ENCODE results near the gene B3GNT7.
"Not testable (repeated sequence)": the region's sequence is repeated elsewhere in the genome, so short reads cannot be mapped to it uniquely, and the experiment has no call there.

The B3GNT7 gene

GRCh38 chr2:231385429-231385828, 10.1 kb upstream of the B3GNT7 start:
- no peak for DNase-seq (ENCODE audit: low spot score)

DNA sequence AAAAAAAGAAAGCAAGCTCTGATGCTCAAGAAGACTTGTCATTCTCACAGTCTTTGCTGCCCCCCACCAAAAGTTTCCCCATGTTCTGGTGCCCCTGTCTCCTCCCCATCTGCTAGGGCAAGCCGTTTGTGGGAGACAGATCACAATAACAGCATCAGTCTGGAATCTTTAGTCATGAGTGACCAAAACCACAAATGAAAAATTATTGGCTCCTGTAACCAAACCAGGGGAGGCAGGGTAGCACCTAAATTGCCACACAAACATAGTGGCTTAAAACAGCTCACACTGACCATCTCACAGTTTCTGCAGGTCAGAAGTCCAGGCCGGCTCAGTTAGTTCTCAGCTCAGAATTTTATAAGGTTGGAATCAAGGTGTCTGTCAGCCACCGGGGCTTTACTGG, 9.1 kb upstream of the B3GNT7 start:
- no peak for DNase-seq (ENCODE audit: low spot score)

DNA sequence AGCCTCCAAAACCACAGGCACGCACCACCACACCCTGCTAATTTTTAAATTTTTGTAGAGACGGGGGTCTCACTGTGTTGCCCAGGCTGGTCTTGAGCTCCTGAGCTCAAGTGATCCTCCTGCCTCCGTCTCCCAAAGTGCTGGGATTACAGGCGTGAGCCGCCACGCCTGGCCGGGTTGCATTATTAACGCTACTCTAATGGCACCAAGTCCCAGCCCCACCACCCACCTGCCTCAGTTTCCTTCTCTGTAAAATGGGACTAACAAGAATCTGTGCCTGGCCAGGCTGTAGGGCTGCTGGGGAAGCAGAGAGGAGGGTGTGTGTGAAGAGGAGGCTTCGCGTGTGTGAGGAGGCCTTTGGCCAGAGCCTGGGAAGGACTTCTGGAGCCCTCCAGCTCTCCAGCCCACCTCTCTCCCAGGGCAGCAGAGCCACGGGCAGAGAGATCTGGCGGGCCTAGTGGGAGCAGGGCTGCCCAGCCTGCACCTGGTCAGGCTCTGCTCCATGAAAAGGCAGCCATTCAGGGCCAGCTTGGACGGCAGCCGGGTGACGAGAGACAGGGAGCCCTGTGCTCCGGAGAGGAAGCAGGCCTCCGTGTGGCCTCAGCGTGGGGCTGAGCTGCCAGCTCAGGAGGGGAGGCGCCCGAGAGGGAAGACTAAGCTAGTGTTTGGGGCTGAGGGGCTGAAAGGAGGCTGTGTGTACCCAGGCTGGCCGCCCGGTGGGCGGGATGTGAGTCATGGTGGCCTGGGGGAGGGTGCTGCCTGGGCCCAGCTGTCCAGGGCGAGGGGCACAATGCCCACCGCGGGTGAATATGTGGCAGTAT, 7.4 kb upstream of the B3GNT7 start:
- no peak for DNase-seq (ENCODE audit: low spot score)

DNA sequence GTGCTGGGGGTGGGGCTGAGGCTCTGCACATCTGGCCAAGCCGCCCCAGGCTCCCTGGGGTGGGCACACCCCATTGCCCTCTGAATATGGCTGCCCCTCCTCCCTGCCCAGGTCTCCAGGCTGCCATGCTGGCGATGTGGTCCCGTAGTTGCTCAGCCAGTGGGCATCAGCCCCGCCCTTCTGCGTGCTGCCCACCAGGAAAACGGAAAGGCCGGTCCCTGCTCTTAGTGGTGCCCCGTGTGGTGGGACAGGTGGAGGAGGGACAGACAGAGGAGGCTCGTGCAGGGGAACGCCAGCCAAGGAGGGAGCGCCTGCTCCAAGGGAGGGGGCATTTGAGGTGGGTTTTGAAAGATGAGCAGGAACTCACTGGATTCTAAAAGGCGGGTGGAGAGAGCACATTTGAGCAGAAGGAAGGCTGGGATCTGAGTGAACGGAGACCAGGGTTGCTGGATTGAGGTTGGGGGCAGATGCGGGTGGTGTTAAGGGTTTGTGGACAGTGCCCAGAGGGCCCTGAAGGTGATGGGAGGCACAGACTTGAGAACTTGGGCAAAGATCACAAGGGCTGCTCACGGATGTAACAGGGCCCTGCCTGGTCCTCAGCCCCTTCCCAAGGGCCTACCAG, 6.7 kb upstream of the B3GNT7 start:
- no peak for DNase-seq (ENCODE audit: low spot score)

DNA sequence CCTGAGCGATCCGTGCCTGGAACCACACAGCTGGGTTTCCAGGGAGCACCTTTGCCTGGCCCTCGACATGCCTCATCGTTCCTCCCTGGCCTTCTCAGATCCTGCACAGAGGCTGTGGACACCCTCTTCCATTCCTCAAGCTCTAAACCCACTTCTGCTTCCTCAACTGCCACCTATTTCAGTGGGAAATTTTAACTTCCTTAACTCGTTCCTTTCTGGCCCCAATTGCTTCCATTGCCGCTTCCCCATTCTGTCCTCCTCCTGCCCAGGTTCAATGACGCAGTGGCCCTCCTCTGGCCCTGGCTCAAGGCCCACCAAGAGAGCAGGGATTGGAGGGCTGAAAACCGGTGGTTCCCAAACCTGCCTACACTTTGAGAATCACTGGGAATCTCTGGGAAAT, 4.8 kb upstream of the B3GNT7 start:
- no peak for DNase-seq (ENCODE audit: low spot score)

DNA sequence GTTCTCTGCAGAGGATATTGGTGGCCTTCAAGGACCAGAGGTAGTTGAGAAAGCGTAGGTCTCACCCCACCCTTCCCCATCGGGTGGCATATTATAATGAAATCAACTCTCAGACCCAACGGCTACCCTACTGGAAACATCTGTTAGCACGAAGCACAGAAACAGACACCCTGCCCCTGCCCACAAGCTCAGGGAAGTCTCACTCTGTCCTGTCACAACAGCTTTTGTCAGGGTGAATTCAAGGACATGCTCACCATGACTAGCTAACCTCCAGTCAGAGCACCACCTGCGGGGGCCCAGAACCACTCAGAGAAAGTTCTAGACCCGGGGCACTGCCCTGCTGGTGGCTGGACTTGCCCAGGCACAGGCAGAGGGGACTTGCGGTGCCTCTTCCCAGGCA, 3.5 kb upstream of the B3GNT7 start:
- no peak for DNase-seq (ENCODE audit: low spot score)

DNA sequence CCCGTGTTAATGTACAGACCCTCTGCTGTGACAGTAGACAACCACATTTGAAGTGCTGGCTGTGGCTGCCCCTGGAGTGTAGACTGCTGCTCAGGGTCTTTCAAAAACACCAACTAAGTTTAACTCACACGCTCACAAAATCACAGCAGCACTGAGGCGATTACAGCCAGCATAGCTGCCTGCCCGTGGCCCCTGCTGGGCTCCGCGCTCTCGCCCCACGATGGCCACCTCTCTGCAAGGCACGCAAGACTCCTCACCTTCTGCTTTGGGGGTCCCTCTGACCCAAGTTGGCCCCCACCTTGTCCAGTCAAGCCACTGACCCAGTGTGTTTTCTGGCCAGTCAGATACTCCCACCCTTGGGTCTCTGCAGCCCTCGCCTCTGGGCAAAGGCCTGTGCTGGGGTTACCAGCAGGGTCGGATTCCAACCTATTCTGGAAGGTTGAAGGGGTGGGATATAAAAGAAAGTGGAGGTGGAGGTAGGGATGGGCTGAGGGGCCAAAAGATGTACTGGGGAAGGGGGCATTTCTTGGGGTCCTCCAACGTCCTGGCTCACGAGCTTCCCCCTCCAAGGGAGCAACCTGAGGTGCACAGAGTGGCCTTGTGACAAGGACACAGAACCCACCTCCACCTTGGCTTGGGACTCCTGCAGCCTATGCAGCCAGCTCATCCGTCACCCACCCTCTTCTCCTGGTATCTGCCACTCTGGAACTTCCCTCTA, 2.9 kb upstream of the B3GNT7 start:
- no peak for DNase-seq (ENCODE audit: low spot score)

DNA sequence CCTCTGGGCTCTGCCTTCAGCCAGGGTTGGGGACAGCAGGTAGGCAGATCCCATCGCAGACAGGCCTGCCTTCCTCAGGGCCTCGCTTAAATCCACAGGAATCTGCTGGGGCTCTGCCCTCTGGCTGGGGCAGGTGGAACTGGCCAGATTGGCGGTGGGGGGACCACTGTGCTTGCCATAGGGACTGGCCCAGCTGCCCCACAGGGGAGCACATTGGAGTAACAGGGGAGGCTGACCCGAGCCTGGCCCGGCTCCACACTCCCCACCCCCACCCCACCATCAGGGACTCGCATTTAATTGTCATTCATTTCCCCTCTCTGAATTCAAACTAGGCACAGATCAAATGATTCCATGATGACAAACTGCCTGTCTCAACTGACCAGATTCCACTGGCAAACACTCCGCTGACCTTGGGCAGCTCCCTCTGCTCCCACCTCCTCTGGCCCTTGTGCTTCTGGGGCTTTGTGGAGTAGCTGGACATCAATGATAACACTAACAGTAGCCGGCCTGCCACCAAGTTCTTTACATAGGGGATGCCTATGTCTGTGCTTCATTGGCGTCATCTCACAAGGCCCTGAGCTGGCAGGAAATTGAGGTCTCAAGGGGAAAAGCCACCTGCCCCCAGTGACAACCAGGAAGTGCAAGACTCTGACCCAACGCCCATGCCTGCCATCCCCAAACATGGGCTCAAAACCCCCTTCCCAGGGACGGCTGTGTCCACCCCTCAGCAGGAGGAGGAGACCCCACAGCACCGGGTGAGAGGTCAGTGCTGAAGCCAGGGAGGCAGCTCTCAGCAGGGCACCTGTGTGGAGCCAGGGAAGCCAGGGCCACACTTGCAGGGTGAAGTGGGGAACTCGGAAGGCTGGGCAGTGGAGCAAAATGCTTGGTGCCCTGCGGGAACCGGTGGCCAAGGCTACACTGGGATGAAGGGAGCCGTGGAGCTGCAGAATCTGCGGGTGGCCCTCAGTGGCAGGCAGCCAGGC, 2.1 kb upstream of the B3GNT7 start:
- no peak for DNase-seq (ENCODE audit: low spot score)

GRCh38 chr2:231394211-231395141, 1.0 kb upstream of the B3GNT7 start:
- no peak for DNase-seq (ENCODE audit: low spot score)

GRCh38 chr2:231396058-231396821, 730 bp downstream of the B3GNT7 start:
- DNase-seq (ENCODE audit: low spot score) = no peak

- DNase-seq (ENCODE audit: low spot score) = no peak
Measured at GRCh38 chr2:231397011-231397927, 1.8 kb downstream of the B3GNT7 start.

- DNase-seq (ENCODE audit: low spot score) = no peak
Measured at GRCh38 chr2:231397928-231398294, 2.4 kb downstream of the B3GNT7 start.

DNA sequence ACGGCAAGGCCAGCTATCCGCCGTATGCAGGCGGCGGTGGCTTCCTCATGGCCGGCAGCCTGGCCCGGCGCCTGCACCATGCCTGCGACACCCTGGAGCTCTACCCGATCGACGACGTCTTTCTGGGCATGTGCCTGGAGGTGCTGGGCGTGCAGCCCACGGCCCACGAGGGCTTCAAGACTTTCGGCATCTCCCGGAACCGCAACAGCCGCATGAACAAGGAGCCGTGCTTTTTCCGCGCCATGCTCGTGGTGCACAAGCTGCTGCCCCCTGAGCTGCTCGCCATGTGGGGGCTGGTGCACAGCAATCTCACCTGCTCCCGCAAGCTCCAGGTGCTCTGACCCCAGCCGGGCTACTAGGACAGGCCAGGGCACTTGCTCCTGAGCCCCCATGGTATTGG, 3.1 kb downstream of the B3GNT7 start:
- DNase-seq (ENCODE audit: low spot score) = no peak

GRCh38 chr2:231399046-231399852, 3.7 kb downstream of the B3GNT7 start:
- no peak for DNase-seq (ENCODE audit: low spot score)

DNA sequence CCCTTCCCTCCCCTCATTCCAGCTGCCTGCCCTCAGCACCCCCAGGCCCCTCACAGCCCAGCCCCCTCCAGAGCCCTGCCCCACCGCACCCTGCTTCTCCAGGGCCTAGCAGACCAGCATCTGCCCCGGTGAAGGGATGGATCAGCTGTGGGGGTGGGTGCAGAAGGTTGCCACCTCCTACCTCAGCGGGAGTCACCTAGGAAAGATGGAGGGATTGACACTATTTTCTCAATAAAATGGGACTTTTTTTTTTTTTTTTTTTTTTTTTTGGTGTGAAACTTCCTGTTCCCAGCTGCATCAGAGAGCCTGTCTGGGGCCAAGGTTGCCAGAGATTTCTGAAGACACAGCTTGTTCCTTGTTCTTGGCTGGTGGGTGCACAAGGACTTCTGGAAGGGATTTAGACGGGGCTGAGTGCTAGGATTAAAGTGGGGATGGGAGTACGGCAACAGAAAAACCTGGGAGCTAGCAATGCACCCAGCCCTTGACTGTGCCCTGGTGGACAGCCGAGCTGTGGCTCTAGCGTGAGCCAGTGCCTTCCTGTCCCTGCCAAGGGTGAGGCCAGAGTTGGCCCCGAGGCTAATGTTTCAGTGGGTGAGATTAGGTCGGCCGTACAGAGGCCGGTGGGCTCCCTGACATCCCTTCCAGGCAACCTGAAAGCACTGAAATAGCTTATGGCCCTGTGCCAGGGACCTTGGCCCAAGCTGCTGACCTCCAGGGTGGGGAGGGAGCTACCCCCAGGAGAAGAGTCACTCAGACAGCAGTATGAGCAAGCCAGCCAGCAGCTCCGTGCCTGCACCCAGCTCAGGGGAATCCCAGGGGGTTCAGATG, 4.6 kb downstream of the B3GNT7 start:
- DNase-seq (ENCODE audit: low spot score) = peak; percentile 16

GRCh38 chr2:231400681-231401080, 5.2 kb downstream of the B3GNT7 start:
- not testable (repeated sequence) for DNase-seq (ENCODE audit: low spot score)

GRCh38 chr2:231401101-231401500, 5.6 kb downstream of the B3GNT7 start:
- not testable (repeated sequence) for DNase-seq (ENCODE audit: low spot score)

Measured in hematopoietic multipotent progenitor cell treated with erythropoietin and hydrocortisone succinate and interleukin-3 and kit ligand, for 17 days (in vitro differentiated cells).